Adrenal gland (tissue), 12 donors: ENCODE results near the gene SCNN1G. TPM values are rescaled to one million over a fixed set of nuclear protein-coding genes. Genes with fewer than 3 reads are reported as not detected.

Experiments used
- DNase-seq, 7 donors: peaks; one replicate each; pipeline ENCODE4 v3.0.0-alpha.2; 2019 to 2020
- H3K27ac ChIP-seq, 5 donors: fragments of 200-600 bp; sonication (generic) in 4 of 5; 1 replicate in 3 of 5; 2 replicates in 2 of 5; pipeline versions ENCODE4 v1.5.1 to v1.8.0; 2016 to 2020; ENCODE audit warnings: mild to moderate bottlenecking in 1 of 5
- H3K27me3 ChIP-seq: fragments of 200-600 bp; 2 replicates; pipeline ENCODE4 v1.8.0; 2021
- H3K36me3 ChIP-seq, 2 donors: fragments of 200-600 bp; replicated peaks in 1 of 2; 1 replicate in 1 of 2; 2 replicates in 1 of 2; pipeline versions ENCODE4 v1.5.1 to v1.8.0; 2018 to 2022
- H3K4me1 ChIP-seq, 2 donors: fragments of 200-600 bp; replicated peaks in 1 of 2; 1 replicate in 1 of 2; 2 replicates in 1 of 2; pipeline versions ENCODE4 v1.5.1 to v1.8.0; 2018 to 2021
- H3K4me3 ChIP-seq, 4 donors: fragments of 200-600 bp; sonication (generic) in 3 of 4; one replicate each; pipeline ENCODE4 v1.5.1; 2016 to 2018
- H3K9me3 ChIP-seq, 3 donors: fragments of 200-600 bp; sonication (generic) in 1 of 3; replicated peaks in 1 of 3; 1 replicate in 2 of 3; 2 replicates in 1 of 3; pipeline versions ENCODE4 v1.5.1 to v1.8.0; 2016 to 2021
- POLR2A ChIP-seq, 2 donors: fragments of 450-650 bp; IDR thresholded peaks; one replicate each; pipeline ENCODE4 v1.6.1; 2017; ENCODE audit warnings: antibody characterized with exemption in 2 of 2, mild to moderate bottlenecking in 2 of 2, moderate library complexity in 1 of 2
- WGBS, 4 donors: extraction: QIAGEN DNeasy Blood & Tissue Kit in 2 of 4; methylation state at CpG; one replicate each; pipeline versions ENCODE4 v1.1.5 to v1.1.7; 2013 to 2017; 5-methylcytosine and 5-hydroxymethylcytosine counted together
- intact Hi-C, 2 donors: fragments of 100-400 bp; cut with DNase I; formaldehyde crosslinking; loops; one replicate each; pipeline versions ENCODE4 v1.14.1 to v1.15.0; 2022 to 2023
- polyA plus RNA-seq, 3 donors: library from polyadenylated mRNA; stranded (reverse); fragments of 200-250 nt in 2 of 3; fragments of 350-450 nt in 1 of 3; fragmentation: Illumina TruSeq in 1 of 3; extraction: RNeasy Lipid Tissue Mini Kit (QIAGEN cat#74804) in 1 of 3; gene quantifications; one replicate each; pipeline ENCODE4 v1.2.3, GENCODE V29; 2013 to 2014
- total RNA-seq, 9 donors: library from RNA; depleted of rRNA in 4 of 9; stranded (reverse); fragments of >200 nt in 4 of 9; fragments of 120-200 nt in 1 of 9; fragmentation: NEBNext Ultra II Directional in 1 of 9; extraction: Animal tissue kit (Norgen Biotek cat#: 25700) in 1 of 9; gene quantifications; one replicate each; pipeline versions ENCODE4 v1.1.0 to v1.2.4, GENCODE V29; 2013 to 2023
- TF ChIP-seq, protein P1 (sequence below), 6 experiments: fragments of 450-650 bp in 4 of 6; fragments of 200-600 bp in 2 of 6; sonication (generic) in 1 of 6; IDR thresholded peaks; 1 replicate in 5 of 6; 2 replicates in 1 of 6; pipeline versions ENCODE4 v1.5.1 to v1.8.0; 2016 to 2021; ENCODE audit warnings: antibody characterized with exemption in 6 of 6, mild to moderate bottlenecking in 2 of 6, moderate library complexity in 1 of 6
- donor health status: healthy with polysubstance abuse.
- donor health status: Bipolar disorder and iron deficiency.
- donor health status: DM: yes; HTN: yes; CAD: no.
- donor health status: DM: no; HTN: no; CAD: no.
- donor health status: DM: no; HTN: no; CAD: no.
- donor health status: DM: yes; HTN: yes; CAD: no.

Gene SCNN1G
- total and polyA plus RNA-seq, 12 donors, result 0.07 to 0.11 (median 0.08) TPM; not detected in 9

DNA sequence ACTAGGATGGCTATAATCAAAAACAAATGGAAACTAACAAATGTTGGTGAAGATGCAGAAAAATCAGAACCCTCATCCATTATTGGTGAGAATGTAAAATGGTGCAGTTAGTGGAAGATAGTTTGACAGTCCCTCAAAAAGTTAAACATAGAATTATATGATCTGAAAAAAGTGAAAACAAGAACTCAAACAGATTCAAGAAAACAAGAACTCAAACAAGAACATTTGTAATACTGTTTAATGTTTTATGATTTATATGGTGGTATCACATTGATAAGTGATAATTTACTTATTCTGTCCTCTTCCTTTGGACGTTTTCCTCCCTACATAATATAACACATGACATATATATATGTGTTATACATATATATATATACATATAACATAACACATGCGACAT, 45.3 kb upstream of the SCNN1G start:
- peaks cover 2 to 39% of the 10 kb centered on the region in 2 donors for H3K4me1 ChIP-seq
- peaks cover 0 to 13% (median 0%) of the 10 kb centered on the region in 3 donors for H3K9me3 ChIP-seq
- 86 to 91% (median 90%) methylated on average over 2 of the region's 2 CpGs for WGBS, 4 donors
- H3K27ac ChIP-seq, result no peak overlapping the region
- no peaks in the 10 kb centered on the region for H3K36me3 ChIP-seq
- no peak for TF ChIP-seq POLR2A (IDR thresholded peaks at IDR 0.05)
- TF ChIP-seq, protein P1, sequence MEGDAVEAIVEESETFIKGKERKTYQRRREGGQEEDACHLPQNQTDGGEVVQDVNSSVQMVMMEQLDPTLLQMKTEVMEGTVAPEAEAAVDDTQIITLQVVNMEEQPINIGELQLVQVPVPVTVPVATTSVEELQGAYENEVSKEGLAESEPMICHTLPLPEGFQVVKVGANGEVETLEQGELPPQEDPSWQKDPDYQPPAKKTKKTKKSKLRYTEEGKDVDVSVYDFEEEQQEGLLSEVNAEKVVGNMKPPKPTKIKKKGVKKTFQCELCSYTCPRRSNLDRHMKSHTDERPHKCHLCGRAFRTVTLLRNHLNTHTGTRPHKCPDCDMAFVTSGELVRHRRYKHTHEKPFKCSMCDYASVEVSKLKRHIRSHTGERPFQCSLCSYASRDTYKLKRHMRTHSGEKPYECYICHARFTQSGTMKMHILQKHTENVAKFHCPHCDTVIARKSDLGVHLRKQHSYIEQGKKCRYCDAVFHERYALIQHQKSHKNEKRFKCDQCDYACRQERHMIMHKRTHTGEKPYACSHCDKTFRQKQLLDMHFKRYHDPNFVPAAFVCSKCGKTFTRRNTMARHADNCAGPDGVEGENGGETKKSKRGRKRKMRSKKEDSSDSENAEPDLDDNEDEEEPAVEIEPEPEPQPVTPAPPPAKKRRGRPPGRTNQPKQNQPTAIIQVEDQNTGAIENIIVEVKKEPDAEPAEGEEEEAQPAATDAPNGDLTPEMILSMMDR (IDR thresholded peaks at IDR 0.05), result no peak
- no peak overlapping the region for H3K4me3 ChIP-seq
- H3K27me3 ChIP-seq, result no peaks in the 10 kb centered on the region
- intact Hi-C loops, result loop anchor here in 1 of 2 donors (10.0 kb wide), 1 partner anchor 72 kb away; no protein-coding TSS in a partner anchor
- DNase-seq, result no peak

- H3K27me3 ChIP-seq, result no peaks in the 10 kb centered on the region
- no peak overlapping the region for H3K4me3 ChIP-seq
- no peak overlapping the region for H3K27ac ChIP-seq
- WGBS, 4 donors, result 67 to 78% (median 73%) methylated on average over 5 of the region's 5 CpGs
- intact Hi-C loops, result loop anchor here in 1 of 2 donors (10.0 kb wide), 1 partner anchor 73 kb away; no protein-coding TSS in a partner anchor
- peaks cover 0 to 40% of the 10 kb centered on the region in 2 donors for H3K4me1 ChIP-seq
- no peak for TF ChIP-seq POLR2A (IDR thresholded peaks at IDR 0.05)
- TF ChIP-seq, protein P1 (IDR thresholded peaks at IDR 0.05), result no peak
- no peaks in the 10 kb centered on the region for H3K36me3 ChIP-seq
- DNase-seq, result no peak
- H3K9me3 ChIP-seq, result peaks cover 0 to 13% (median 0%) of the 10 kb centered on the region in 3 donors
Observed at GRCh38 chr16:23137818-23138217, 44.7 kb upstream of the SCNN1G start.

- 21 to 41% (median 33%) methylated on average over 2 of the region's 2 CpGs for WGBS, 4 donors
- TF ChIP-seq, protein P1 (IDR thresholded peaks at IDR 0.05), result no peak
- TF ChIP-seq POLR2A (IDR thresholded peaks at IDR 0.05), result no peak
- no peaks in the 10 kb centered on the region for H3K36me3 ChIP-seq
- no peak for DNase-seq
- intact Hi-C loops, result loop anchor here in 1 of 2 donors (10.0 kb wide), 1 partner anchor 55 kb away; no protein-coding TSS in a partner anchor
- peaks cover 7 to 40% of the 10 kb centered on the region in 2 donors for H3K4me1 ChIP-seq
- H3K27me3 ChIP-seq, result no peaks in the 10 kb centered on the region
- H3K4me3 ChIP-seq, result no peak overlapping the region
- H3K27ac ChIP-seq, result no peak overlapping the region
- peaks cover 0 to 13% (median 0%) of the 10 kb centered on the region in 3 donors for H3K9me3 ChIP-seq
Observed at GRCh38 chr16:23140107-23140506, 42.4 kb upstream of the SCNN1G start.

DNA sequence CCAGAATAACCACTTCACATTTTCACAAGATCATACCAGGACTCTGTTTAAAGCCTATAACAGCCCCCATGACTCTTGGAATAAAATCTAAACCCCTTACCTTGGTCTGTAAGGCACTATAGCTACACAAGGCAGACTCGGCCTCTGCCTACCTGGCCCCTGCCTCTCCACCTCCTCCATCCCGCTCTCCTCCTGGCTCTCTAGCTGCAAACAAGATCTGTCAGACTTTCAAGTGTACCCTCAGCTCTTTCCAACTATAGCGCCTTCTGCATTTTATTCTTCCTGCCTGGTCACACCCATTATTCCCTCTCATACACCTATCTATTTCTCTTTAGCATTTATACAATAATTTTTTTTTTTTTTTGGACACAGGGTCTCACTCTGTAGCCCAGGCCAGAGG, 41.5 kb upstream of the SCNN1G start:
- Histone ChIP-seq H3K27ac (no peak overlapping the region), H3K4me1 (peaks cover 7 to 48% of the 10 kb centered on the region in 2 donors), H3K27me3 (no peaks in the 10 kb centered on the region), H3K4me3 (no peak overlapping the region), H3K36me3 (no peaks in the 10 kb centered on the region), H3K9me3 (peaks cover 0 to 13% (median 0%) of the 10 kb centered on the region in 3 donors)
- WGBS, 4 donors, result 92 to 97% (median 96%) methylated on average over 3 of the region's 3 CpGs
- no peak for TF ChIP-seq POLR2A (IDR thresholded peaks at IDR 0.05)
- intact Hi-C loops, result loop anchor here in 1 of 2 donors (10.0 kb wide), 1 partner anchor 56 kb away; no protein-coding TSS in a partner anchor
- no peak for DNase-seq

DNA sequence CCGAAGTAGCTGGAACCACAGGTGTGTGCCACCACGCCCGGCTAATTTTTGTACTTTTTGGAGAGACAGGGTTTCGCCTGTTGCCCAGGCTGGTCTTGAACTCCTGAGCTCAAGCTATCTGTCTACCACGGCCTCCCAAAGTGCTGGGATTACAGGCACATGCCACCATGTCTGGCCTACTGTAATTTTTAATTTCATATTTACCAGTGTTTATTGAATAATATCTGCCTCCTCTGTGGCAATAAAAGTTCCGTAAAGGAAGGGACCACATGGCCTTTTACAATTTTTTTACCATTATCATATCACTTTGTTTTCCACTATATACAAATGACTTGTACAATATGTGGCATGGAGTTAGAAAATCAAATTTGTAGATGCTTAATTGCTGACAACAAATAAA, 41.0 kb upstream of the SCNN1G start:
- H3K27me3 ChIP-seq, result no peaks in the 10 kb centered on the region
- H3K4me3 ChIP-seq, result no peak overlapping the region
- H3K36me3 ChIP-seq, result no peaks in the 10 kb centered on the region
- DNase-seq, result no peak
- peaks cover 7 to 48% of the 10 kb centered on the region in 2 donors for H3K4me1 ChIP-seq
- peaks cover 0 to 13% (median 0%) of the 10 kb centered on the region in 3 donors for H3K9me3 ChIP-seq
- H3K27ac ChIP-seq, result no peak overlapping the region
- WGBS, 4 donors, result 96 to 97% (median 96%) methylated on average over 6 of the region's 6 CpGs
- TF ChIP-seq, protein P1 (IDR thresholded peaks at IDR 0.05), result no peak
- no peak for TF ChIP-seq POLR2A (IDR thresholded peaks at IDR 0.05)
- intact Hi-C loops, result loop anchor here in 1 of 2 donors (10.0 kb wide), 1 partner anchor 57 kb away; no protein-coding TSS in a partner anchor
